BE2C (cell line): ENCODE results near the gene OR4N5.

Experiments used
- DNase-seq: peaks from one replicate; pipeline ENCODE4 v3.0.0-alpha.2; 2020
- H3K27me3 ChIP-seq: fragments of 250-450 bp; sonication (Bioruptor Pico); 2 replicates; pipeline ENCODE4 v1.5.1; 2020; ENCODE audit warnings: mild to moderate bottlenecking
- H3K36me3 ChIP-seq: fragments of 250-450 bp; sonication (Bioruptor Pico); 2 replicates; pipeline ENCODE4 v1.5.1; 2020; ENCODE audit warnings: mild to moderate bottlenecking
- H3K4me1 ChIP-seq: fragments of 250-450 bp; sonication (Bioruptor Pico); 2 replicates; pipeline ENCODE4 v1.5.1; 2020
- H3K4me3 ChIP-seq: 2 replicates; pipeline ENCODE4 v1.5.1; 2011; ENCODE audit warnings: low read depth, low read length
- H3K9me3 ChIP-seq: fragments of 250-450 bp; sonication (Bioruptor Pico); 2 replicates; pipeline ENCODE4 v1.5.1; 2020
- CTCF ChIP-seq: IDR thresholded peaks from 2 replicates; pipeline ENCODE4 v1.5.1; 2012; ENCODE audit warnings: mild to moderate bottlenecking, low read depth, low read length

The OR4N5 gene

GRCh38 chr14:20176330-20176729 lies 37.7 kb downstream of the OR4N5 start:
- no peaks in the 10 kb centered on the region; the same call in 1 of the 2 replicates for H3K9me3 ChIP-seq
- H3K4me3 ChIP-seq = no peak overlapping the region
- TF ChIP-seq CTCF = no peak
- no peaks in the 10 kb centered on the region for H3K36me3 ChIP-seq
- H3K4me1 ChIP-seq = no peaks in the 10 kb centered on the region
- DNase-seq = no peak
- H3K27me3 ChIP-seq = no peaks in the 10 kb centered on the region

- no peak for DNase-seq
- no peaks in the 10 kb centered on the region for H3K36me3 ChIP-seq
- H3K4me1 ChIP-seq = no peaks in the 10 kb centered on the region
- TF ChIP-seq CTCF = no peak
- H3K9me3 ChIP-seq = no peaks in the 10 kb centered on the region; the same call in 1 of the 2 replicates
- no peaks in the 10 kb centered on the region for H3K27me3 ChIP-seq
- no peak overlapping the region for H3K4me3 ChIP-seq
These were observed 38.9 kb downstream of the OR4N5 start for GRCh38 chr14:20177433-20177974.

GRCh38 chr14:20179218-20179617 lies 40.6 kb downstream of the OR4N5 start:
- Histone ChIP-seq H3K4me1 (no peaks in the 10 kb centered on the region), H3K4me3 (no peak overlapping the region)
- DNase-seq = no peak

GRCh38 chr14:20179880-20180279 lies 41.3 kb downstream of the OR4N5 start:
- no peak for DNase-seq
- no peak for TF ChIP-seq CTCF
- no peaks in the 10 kb centered on the region for H3K27me3 ChIP-seq
- no peaks in the 10 kb centered on the region for H3K36me3 ChIP-seq
- no peak overlapping the region for H3K4me3 ChIP-seq
- H3K4me1 ChIP-seq = no peaks in the 10 kb centered on the region
- no peaks in the 10 kb centered on the region; the same call in 1 of the 2 replicates for H3K9me3 ChIP-seq

More at GRCh38 chr14:20179218-20179617, 40.6 kb downstream of the OR4N5 start:
- Histone ChIP-seq H3K27me3 (no peaks in the 10 kb centered on the region), H3K36me3 (no peaks in the 10 kb centered on the region), H3K9me3 (no peaks in the 10 kb centered on the region; the same call in 1 of the 2 replicates)
- TF ChIP-seq CTCF = no peak

- Histone ChIP-seq H3K4me1 (no peaks in the 10 kb centered on the region), H3K9me3 (no peaks in the 10 kb centered on the region), H3K4me3 (no peak overlapping the region), H3K36me3 (no peaks in the 10 kb centered on the region), H3K27me3 (no peaks in the 10 kb centered on the region)
- no peak for DNase-seq
- no peak for TF ChIP-seq CTCF
These were observed 41.9 kb downstream of the OR4N5 start for GRCh38 chr14:20180486-20180885.

GRCh38 chr14:20184181-20184580 lies 45.6 kb downstream of the OR4N5 start:
- no peaks in the 10 kb centered on the region for H3K9me3 ChIP-seq
- no peak for DNase-seq

More at GRCh38 chr14:20184181-20184580, 45.6 kb downstream of the OR4N5 start:
- TF ChIP-seq CTCF = no peak
- Histone ChIP-seq H3K4me3 (no peak overlapping the region), H3K36me3 (no peaks in the 10 kb centered on the region), H3K4me1 (no peaks in the 10 kb centered on the region), H3K27me3 (no peaks in the 10 kb centered on the region)
